A673 (cell line): ENCODE measurements around the gene AKAP12. TPM values are rescaled to one million over a fixed set of nuclear protein-coding genes. Genes with fewer than 3 reads are reported as not detected.

Experiments used
- BruUV-seq: library from RNA; stranded (reverse); fragments of 400-500 nt; replicated peaks from 2 replicates; lab custom pipeline; 2021; lab: Mats Ljungman, UMichigan
- CTCF ChIA-PET: fragments of 300-600 bp; sonication (Branson Sonifier 250); formaldehyde crosslinking; loops from one replicate; lab custom pipeline; 2022; ENCODE audit warnings: antibody characterized with exemption; lab: Charles Lee
- POLR2A ChIA-PET: fragments of 300-600 bp; sonication (Branson Sonifier 250); formaldehyde crosslinking; loops from one replicate; lab custom pipeline; 2022; ENCODE audit warnings: antibody characterized with exemption; ENCODE audit not compliant: low non-redundant PET; lab: Charles Lee
- DNase-seq: peaks from one replicate; pipeline ENCODE4 v3.0.0-alpha.2; 2015; ENCODE audit warnings: low spot score
- H3K27ac ChIP-seq: fragments of 200-600 bp; sonication (generic); 2 replicates; pipeline ENCODE4 v1.5.1; 2016; ENCODE audit warnings: mixed run types, low read depth, mild to moderate bottlenecking, mixed read lengths, antibody characterized with exemption, low read length; ENCODE audit not compliant: poor library complexity, severe bottlenecking
- H3K27me3 ChIP-seq: fragments of 200-600 bp; sonication (generic); replicated peaks from 2 replicates; pipeline ENCODE4 v1.6.1; 2017; ENCODE audit warnings: mixed run types, low read depth, mild to moderate bottlenecking, mixed read lengths, antibody characterized with exemption, low read length; ENCODE audit not compliant: insufficient read depth, poor library complexity
- H3K36me3 ChIP-seq: fragments of 200-600 bp; sonication (generic); 2 replicates; pipeline ENCODE4 v1.6.1; 2016; ENCODE audit warnings: mixed run types, mild to moderate bottlenecking, mixed read lengths, antibody characterized with exemption, low read length; ENCODE audit not compliant: insufficient read depth, poor library complexity, severe bottlenecking
- H3K4me1 ChIP-seq: fragments of 200-600 bp; sonication (generic); 2 replicates; pipeline ENCODE4 v1.6.1; 2017; ENCODE audit warnings: mixed run types, mild to moderate bottlenecking, mixed read lengths, antibody characterized with exemption, low read length; ENCODE audit not compliant: insufficient read depth, poor library complexity, severe bottlenecking
- H3K4me3 ChIP-seq: fragments of 200-600 bp; sonication (generic); 2 replicates; pipeline ENCODE4 v1.5.1; 2016; ENCODE audit warnings: low read depth, mixed run types, mild to moderate bottlenecking, mixed read lengths, low read length; ENCODE audit not compliant: poor library complexity, severe bottlenecking
- H3K9me3 ChIP-seq: fragments of 200-600 bp; sonication (generic); 2 replicates; pipeline ENCODE4 v1.6.1; 2016; ENCODE audit warnings: mixed run types, low read depth, mild to moderate bottlenecking, mixed read lengths, antibody characterized with exemption, low read length; ENCODE audit not compliant: poor library complexity, severe bottlenecking
- EZH2 ChIP-seq: fragments of 200-600 bp; sonication (generic); IDR thresholded peaks from 2 replicates; pipeline ENCODE4 v1.6.1; 2017; ENCODE audit warnings: borderline replicate concordance, low read depth, mild to moderate bottlenecking, mixed read lengths, antibody characterized with exemption, low read length; ENCODE audit not compliant: poor library complexity, severe bottlenecking
- intact Hi-C: fragments of 100-400 bp; cut with micrococcal nuclease; formaldehyde crosslinking; loops from one replicate; pipeline ENCODE4 v1.10.0; 2022; ENCODE audit not compliant: unreplicated experiment
- total RNA-seq: library from RNA; stranded (reverse); gene quantifications from 2 replicates; pipeline ENCODE4 v1.2.3, GENCODE V29; 2021
- TF ChIP-seq, protein P1 (sequence below): fragments of 300-800, 200-600 bp; sonication (generic); conservative IDR thresholded peaks from 2 replicates; pipeline ENCODE4 v1.5.1; 2017; ENCODE audit warnings: low read depth, mild to moderate bottlenecking, antibody characterized with exemption, low read length, moderate library complexity, mixed read lengths

Gene AKAP12
- total RNA-seq, 1 experiment from 2014 or later = 37.3 TPM

DNA sequence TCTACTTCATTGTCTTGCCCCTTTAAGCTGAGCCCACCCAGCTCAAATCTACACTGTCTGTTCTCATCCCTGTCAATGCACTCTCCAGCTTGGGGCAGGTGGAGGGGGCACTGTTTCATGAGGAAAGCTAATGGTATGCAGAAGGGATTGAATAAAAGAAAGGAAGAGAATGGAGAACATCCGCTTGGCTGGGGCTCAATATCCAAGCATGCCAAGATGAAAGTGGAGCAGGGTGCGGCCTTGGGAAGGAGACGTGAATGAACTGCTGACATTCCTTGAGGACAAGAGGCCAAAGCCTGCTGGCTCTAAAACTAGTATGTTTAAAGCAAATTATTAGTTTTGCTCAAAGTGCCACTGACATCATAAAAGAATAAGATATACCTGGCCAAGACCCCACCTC is 24.2 kb downstream of the AKAP12 start:
- ChIA-PET CTCF (no interaction called here), POLR2A (no interaction called here)
- TF ChIP-seq EZH2 = no peak
- TF ChIP-seq, protein P1, sequence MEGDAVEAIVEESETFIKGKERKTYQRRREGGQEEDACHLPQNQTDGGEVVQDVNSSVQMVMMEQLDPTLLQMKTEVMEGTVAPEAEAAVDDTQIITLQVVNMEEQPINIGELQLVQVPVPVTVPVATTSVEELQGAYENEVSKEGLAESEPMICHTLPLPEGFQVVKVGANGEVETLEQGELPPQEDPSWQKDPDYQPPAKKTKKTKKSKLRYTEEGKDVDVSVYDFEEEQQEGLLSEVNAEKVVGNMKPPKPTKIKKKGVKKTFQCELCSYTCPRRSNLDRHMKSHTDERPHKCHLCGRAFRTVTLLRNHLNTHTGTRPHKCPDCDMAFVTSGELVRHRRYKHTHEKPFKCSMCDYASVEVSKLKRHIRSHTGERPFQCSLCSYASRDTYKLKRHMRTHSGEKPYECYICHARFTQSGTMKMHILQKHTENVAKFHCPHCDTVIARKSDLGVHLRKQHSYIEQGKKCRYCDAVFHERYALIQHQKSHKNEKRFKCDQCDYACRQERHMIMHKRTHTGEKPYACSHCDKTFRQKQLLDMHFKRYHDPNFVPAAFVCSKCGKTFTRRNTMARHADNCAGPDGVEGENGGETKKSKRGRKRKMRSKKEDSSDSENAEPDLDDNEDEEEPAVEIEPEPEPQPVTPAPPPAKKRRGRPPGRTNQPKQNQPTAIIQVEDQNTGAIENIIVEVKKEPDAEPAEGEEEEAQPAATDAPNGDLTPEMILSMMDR = no peak
- H3K4me3 ChIP-seq = no peak overlapping the region
- intact Hi-C loops = no loop called here
- no peak for DNase-seq
- no peak overlapping the region for H3K27ac ChIP-seq
- H3K9me3 ChIP-seq = no peaks in the 10 kb centered on the region
- H3K4me1 ChIP-seq = peaks cover 5% of the 10 kb centered on the region
- H3K27me3 ChIP-seq = no peaks in the 10 kb centered on the region
- no peaks in the 10 kb centered on the region for H3K36me3 ChIP-seq
- BruUV-seq = no TSS peak

DNA sequence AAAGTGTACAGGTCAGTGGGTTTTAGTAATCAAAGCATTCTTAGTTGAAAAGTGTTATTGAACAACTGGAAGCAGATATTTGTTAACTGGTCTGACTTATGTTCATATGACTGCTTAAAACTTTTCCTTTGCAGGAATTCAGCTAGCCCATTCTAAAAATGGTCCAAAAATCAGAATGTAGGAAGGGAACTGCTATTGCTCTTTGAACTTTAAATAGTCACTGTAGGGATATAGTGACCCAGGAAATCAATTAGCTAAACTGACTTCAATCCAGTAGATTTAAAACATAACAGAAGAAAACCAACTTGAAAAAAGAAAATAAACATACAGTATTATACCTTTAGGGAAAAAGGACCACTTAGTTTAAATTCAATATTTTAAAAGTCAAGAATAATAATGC is 25.5 kb downstream of the AKAP12 start:
- intact Hi-C loops = no loop called here
- H3K36me3 ChIP-seq = no peaks in the 10 kb centered on the region
- peaks cover 15% of the 10 kb centered on the region for H3K4me1 ChIP-seq
- TF ChIP-seq, protein P1 = no peak
- TF ChIP-seq EZH2 = no peak
- H3K4me3 ChIP-seq = no peak overlapping the region
- H3K27me3 ChIP-seq = no peaks in the 10 kb centered on the region
- no peaks in the 10 kb centered on the region for H3K9me3 ChIP-seq
- ChIA-PET CTCF (no interaction called here), POLR2A (no interaction called here)
- no TSS peak for BruUV-seq
- no peak for DNase-seq
- no peak overlapping the region for H3K27ac ChIP-seq

DNA sequence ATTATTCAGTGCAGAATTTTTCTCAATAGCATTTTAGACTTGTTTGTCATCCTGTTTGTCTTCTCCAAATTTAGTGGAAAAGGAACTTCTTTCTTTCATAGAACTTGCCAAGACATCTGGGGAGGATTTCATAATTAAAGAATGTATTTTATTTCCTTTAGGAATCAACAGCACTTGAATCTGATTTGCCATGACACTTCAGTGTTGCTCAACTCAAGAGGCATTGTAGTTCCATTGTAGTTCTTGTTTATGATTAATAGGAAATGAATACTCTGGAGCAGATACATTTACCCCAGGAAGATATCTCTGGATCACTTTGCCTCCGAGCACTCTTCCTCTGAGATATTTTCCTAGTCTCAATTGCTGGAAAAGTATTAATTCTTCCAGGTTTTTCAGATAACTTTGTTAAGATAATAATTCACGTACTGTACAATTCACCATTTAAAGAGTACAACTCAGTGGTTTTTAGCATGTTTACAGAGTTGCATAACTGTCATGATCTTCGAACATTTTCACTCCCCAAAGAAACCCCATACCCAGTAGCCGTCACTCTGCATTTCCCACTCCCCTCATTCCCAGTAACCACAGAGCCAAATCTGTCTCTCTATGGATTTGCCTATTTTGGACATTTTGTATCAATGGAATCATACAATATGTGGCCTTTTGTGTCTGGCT is 29.7 kb downstream of the AKAP12 start:
- peaks cover 15% of the 10 kb centered on the region for H3K4me1 ChIP-seq
- H3K9me3 ChIP-seq = no peaks in the 10 kb centered on the region
- TF ChIP-seq, protein P1 = no peak
- no peak for TF ChIP-seq EZH2
- intact Hi-C loops = no loop called here
- no TSS peak for BruUV-seq
- no peaks in the 10 kb centered on the region for H3K27me3 ChIP-seq
- no peak overlapping the region for H3K4me3 ChIP-seq
- DNase-seq = peak; percentile 42
- CTCF ChIA-PET = no interaction called here
- H3K36me3 ChIP-seq = no peaks in the 10 kb centered on the region
- peak overlapping the region; percentile 11 for H3K27ac ChIP-seq
- POLR2A ChIA-PET = no interaction called here
